Measurements from ENCODE around the gene MANBA.

Gene MANBA

GRCh38 chr4:102760645-102761295, at the start of gene MANBA:
Gene MANBA (minus strand): TSS chr4:102760968. CDS start chr4:102760894, 74 bp downstream.
- peak; percentile 79 for DNase-seq (ENCODE audit: low spot score)

DNA sequence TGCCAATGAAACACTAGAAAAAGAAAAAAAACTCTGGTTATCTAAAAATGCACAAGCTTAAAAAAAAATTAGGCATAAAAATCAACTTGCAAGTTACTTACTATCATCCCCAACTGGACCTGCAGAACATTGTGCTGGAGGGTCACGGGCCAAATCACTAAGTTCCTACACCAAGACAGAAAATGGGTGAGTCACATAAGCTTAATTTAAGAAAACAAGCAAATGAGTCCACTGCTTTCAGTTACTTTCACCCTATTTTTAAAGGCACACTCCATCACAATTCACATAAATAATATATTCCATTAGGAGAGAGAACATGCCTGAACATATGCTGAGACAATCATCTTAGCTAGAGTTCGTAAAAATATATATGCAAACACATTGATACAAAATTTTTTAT, 48.9 kb upstream of the MANBA start:
- no peak for DNase-seq (ENCODE audit: low spot score)

DNA sequence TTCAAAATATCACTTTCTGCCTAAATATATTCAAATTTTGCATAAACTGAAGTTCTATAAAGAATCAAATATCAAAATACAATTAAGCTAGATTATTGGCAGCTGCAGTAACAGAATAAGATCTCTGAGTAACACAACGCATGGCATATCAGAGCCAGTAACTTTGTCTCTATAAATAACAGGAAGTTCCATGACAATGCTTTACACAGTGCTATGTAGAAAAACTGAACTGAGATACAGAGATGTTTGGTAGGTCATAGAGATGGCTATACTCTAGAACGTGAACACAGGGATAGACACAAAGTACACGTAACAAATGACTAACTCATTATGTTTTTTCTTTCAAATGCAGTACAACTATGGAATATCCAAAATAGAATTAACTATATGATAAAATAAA, 48.4 kb upstream of the MANBA start:
- DNase-seq (ENCODE audit: low spot score): no peak

GRCh38 chr4:102808009-102808408, 47.2 kb upstream of the MANBA start:
- no peak for DNase-seq (ENCODE audit: low spot score)

GRCh38 chr4:102807345-102807744, 46.6 kb upstream of the MANBA start:
- no peak for DNase-seq (ENCODE audit: low spot score)

GRCh38 chr4:102799816-102800215, 39.0 kb upstream of the MANBA start:
- no peak for DNase-seq (ENCODE audit: low spot score)

GRCh38 chr4:102794999-102795398, 34.2 kb upstream of the MANBA start:
- no peak for DNase-seq (ENCODE audit: low spot score)

GRCh38 chr4:102792361-102792936, 31.7 kb upstream of the MANBA start:
- DNase-seq (ENCODE audit: low spot score): no peak

DNA sequence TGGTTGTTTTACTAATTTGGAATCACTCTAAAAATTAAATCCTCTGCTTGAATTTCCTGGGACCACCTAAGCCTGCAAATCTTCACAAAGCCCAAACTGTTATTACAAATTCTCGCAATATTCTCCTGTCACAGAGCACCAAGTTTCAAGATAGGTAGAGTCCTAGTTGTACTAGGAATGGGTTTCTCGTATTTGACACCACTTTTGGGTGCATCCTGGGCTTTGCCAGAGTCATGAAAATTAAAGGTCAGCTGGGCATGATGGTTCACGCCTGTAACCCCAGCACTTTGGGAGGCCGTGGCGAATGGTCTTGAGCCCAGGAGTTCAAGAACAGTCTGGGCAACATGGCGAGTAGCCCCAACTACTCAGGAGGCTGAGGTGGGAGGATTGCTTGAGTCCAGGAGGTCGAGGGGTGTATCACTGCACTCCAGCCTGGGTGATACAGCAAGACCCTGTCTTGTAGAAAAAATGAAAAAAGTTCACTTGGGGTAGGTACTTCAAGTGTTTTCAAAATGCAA, 30.6 kb upstream of the MANBA start:
- no peak for DNase-seq (ENCODE audit: low spot score)

GRCh38 chr4:102789317-102789717, 28.5 kb upstream of the MANBA start:
- DNase-seq (ENCODE audit: low spot score): no peak

DNA sequence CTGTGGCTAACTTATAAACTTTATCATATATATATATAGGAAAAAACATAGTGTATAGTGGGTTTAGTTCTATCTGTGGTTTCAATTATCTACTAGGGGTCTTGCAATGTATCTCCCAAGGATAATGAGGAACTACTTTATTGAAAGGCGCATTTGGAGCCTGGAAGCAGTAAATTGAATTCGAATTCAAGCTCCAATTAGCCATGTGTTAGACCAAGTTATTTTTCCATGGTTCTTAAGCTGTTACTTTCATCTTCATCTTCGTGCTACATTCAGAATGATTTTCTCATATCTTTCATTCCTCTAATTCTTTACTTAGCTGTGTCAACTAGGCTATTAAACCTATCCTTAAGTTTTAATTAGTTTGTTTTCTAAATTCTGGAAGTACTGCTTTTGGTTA, 27.2 kb upstream of the MANBA start:
- DNase-seq (ENCODE audit: low spot score): no peak

- DNase-seq (ENCODE audit: low spot score): no peak
Measured at GRCh38 chr4:102787096-102787881, 26.5 kb upstream of the MANBA start.

DNA sequence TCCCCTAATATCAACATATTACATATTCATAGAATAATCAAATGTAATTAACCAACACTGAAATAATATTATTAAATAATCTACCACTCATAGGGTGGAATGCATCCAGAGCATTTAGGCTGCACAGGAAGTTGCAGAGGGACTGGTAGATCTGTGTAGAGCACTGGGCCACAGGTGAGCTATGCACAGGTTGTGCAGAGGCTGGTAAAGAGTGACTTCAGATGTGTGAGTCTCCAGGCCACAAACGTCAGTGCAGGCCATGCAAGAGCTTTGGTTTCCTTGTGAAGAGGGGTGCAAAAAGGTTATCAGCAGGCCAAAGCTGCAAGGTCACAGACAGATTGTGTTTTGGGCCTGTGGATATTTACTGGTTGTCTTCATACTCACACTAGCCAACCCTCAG, 25.5 kb upstream of the MANBA start:
- DNase-seq (ENCODE audit: low spot score): no peak

GRCh38 chr4:102783006-102783405, 22.2 kb upstream of the MANBA start:
- DNase-seq (ENCODE audit: low spot score): no peak

GRCh38 chr4:102781570-102781969, 20.8 kb upstream of the MANBA start:
- DNase-seq (ENCODE audit: low spot score): no peak

GRCh38 chr4:102780476-102781144, 19.8 kb upstream of the MANBA start:
- no peak for DNase-seq (ENCODE audit: low spot score)

- no peak for DNase-seq (ENCODE audit: low spot score)
Measured at GRCh38 chr4:102779204-102779603, 18.4 kb upstream of the MANBA start.

- no peak for DNase-seq (ENCODE audit: low spot score)
Measured at GRCh38 chr4:102778720-102779119, 18.0 kb upstream of the MANBA start.

GRCh38 chr4:102775805-102776204, 15.0 kb upstream of the MANBA start:
- no peak for DNase-seq (ENCODE audit: low spot score)

- no peak for DNase-seq (ENCODE audit: low spot score)
Measured at GRCh38 chr4:102774254-102774653, 13.5 kb upstream of the MANBA start.

DNA sequence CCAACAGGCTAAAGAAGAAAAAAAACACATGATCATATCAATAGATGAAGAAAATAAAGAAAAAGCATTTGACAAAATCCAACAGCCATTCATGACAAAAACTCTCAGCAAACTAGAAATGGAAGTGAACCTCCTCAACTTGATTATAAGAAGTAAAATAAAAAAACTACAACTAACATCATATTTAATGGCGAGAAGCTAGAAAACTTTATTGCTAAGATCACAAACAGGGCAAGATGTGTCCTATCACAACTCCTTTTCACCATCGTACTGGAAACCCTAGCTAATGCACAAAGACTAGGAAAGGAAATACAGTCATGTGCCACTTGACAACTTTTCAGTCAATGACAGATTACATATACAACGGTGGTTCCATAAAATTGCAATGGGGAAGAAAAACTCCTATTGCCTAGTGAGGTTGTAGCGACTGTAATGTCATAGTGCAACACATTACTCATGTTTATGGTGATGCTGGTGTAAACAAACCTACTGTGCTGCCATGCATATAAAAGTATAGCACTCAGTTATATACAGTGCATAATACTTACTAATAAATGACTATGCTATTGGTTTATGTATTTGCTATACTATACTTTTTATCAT, 12.1 kb upstream of the MANBA start:
- DNase-seq (ENCODE audit: low spot score): no peak

GRCh38 chr4:102764901-102765300, 4.1 kb upstream of the MANBA start:
- no peak for DNase-seq (ENCODE audit: low spot score)
